Activated CD8-positive, alpha-beta memory T cell treated with anti-CD3 and anti-CD28 coated beads for 24 hours (primary cell): ENCODE measurements around the gene DEK.
A peak's percentile ranks its signal among the peaks of the same experiment; 100 is the strongest.
"Not testable (repeated sequence)": the region's sequence is repeated elsewhere in the genome, so short reads cannot be mapped to it uniquely, and the experiment has no call there.

Experiments
- DNase-seq: peaks from one replicate; pipeline ENCODE4 v3.0.0-alpha.2; 2020

The DEK gene, protein sequence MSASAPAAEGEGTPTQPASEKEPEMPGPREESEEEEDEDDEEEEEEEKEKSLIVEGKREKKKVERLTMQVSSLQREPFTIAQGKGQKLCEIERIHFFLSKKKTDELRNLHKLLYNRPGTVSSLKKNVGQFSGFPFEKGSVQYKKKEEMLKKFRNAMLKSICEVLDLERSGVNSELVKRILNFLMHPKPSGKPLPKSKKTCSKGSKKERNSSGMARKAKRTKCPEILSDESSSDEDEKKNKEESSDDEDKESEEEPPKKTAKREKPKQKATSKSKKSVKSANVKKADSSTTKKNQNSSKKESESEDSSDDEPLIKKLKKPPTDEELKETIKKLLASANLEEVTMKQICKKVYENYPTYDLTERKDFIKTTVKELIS

DNA sequence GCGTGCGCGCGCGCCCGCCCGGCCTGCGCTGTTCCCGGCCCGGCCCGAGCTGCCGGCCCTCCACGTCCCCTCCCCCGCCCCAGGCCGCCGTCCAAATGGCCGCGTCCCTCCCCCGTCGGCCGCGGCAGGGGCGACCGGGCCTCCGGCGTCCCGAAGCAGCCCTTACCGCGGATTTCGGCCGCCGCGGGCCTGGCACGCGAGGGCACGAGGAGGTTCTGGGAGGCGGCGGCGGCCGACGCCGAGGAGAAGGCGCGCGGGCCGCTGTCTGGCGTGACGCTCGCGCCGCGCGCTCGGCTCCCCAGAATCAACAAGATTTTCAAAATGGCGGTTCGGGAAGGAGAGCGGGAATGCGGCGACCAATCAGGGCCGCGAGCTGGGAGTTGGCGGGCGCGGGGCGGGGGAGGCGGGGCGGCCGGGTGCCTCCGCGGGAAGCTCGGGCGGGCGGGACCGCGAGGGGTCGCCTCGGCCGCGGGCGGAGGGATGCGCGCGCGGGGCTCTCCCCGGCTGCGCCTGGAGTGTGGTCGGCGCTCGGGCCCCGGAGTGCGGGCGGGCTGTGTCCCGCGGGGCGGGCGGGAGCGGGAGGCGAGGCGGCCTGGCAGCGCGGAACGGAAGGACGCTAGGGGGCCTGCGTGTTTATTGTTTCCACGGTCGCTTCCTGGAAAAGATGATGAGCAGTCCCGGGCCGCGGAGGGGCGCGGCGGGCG lies at the start of gene DEK:
DEK (minus strand) TSS at position 312 of the 704 bp plus-strand sequence. CDS start 543 bp downstream, outside the sequence.
- DNase-seq = peak; percentile 93

DNA sequence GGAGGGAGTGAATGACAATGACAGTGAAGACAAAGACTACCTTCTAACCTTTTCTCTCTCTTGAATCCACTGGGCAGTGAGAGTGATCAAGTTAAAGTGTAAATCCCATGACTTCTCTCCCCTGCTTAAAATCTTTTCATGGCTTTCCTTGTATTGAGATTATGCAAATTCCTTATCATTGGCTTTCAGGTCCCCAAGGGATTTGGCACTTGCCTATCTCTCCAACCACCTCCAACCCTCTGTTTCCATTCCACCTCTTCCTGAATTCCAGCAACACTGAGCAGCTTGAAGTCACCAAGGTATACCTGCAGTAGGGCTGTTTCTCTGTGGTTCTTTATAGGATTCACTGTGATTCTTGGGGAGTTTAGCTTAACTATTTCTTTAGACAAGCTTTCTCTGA lies 48.0 kb upstream of the DEK start:
- no peak for DNase-seq

DNA sequence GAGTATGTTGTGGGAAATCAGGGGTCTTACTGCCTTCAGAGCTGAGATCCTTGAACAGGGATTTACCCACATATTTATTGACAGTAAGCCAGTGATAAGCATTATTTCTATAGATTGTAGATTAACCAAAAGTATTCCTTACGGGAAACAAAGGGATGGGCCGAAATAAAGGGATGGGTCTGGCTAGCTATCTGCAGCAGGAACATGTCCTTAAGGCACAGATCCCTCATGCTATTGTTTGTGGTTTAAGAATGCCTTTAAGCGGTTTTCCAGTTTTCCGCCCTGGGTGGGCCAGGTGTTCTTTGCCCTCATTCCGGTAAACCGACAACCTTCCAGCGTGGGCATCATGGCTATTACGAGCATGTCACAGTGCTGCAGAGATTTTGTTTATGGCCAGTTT lies 45.7 kb upstream of the DEK start:
- DNase-seq = not testable (repeated sequence)

DNA sequence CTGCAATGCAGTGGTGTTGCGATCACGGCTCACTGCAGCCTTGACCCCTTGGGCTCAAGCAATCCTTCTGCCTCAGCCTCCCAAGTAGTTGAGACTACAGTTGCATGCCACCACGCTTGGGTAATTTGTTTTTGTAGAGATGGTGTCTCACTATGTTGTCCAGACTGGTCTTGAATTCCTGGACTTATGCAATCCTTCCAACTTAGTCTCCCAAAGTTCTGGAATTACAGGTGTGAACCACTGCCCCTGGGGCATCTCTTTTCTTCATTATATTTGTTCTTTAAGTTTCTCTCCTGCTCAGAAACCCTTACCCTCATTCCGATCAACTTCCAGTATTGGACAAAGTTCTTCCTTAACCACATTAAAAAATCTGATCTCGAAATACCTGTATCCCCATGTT lies 44.7 kb upstream of the DEK start:
- no peak for DNase-seq

DNA sequence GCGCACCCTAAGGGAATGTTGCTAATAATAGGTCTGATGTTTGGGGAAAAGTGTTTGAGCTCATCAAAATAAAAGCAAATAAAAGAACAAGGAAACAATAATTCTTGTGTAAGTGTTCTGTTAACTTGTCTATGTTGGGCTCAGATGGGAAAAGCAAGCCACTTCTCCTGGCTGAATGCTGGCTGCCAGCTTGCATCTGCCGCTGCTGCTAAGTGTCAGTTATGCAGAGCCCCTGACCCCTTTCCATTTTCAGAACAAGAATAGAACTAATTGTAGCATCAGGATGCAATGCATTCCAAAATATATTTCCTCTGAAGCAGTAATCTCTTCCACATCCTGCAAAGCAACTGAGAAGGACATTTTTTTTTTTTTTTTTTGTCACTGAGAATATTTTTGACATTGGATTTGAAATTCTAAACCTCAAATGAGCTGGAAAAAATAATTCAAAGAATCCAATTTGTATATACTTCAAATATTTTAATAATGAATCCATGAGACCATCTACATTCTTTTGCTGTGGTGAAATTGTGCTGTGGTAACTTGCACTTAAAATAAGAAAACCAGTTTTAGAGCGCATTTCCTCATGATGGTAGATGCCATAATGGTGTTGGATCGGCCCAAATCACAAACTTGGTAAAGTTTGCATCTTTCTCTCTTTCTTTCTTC lies 43.9 kb upstream of the DEK start:
- DNase-seq = no peak

DNA sequence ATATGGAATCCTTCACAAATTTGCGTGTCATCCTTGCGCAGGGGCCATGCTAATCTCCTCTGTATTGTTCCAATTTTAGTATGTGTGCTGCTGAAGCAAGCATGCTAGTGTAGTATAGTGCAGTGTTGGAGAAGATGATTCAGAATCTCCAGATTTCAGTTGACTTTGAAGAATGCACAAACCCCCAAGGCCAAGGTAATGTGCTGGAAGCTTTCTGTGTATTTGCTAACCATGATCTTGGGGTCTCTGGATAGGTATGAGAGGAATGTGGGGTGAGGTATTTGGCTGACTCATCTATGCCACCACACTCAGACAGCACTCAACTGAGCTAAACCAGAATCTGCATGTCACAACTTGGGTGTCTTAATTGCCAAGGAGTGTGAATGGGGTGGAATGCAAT lies 42.6 kb upstream of the DEK start:
- no peak for DNase-seq

DNA sequence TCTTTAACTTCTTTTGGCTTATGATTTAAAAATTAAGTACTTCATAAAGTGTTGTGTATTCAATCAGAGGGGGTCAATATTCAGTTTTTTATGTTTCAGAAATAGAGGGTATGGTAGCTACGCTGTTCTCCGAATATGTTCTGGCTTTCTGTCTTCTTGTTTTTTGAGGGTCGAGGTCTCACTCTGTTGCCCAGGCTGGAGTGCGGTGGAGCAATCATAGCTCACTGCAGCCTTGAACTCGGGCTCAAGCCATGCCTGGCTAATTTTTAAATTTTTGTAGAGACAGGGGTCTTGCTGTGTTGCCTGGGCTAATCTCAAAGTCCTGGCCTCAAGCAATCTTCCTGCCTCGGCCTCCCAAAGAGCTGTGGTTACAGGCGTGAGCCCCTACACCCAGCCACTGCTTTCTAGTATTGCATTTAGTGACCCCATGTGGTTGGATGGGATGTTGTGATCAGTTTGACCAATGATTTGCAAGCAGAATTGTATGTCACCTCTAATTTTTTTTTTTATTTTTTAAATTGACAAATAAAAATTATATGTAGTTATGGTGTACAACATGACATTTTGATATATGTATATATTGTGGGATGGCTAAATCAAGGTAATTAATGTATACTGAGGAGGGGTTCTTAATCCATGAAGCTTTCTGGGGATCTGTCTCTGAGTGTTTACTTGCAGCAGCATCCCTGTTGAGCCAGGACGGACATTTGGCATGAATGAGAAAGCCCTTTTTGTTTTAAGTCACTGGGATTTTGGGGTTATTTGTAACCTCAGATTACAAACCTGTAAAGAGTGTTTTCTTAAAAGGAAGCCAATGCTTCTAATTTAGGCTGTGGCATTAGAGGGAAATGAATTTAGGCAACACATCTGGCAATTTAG lies 38.5 kb upstream of the DEK start:
- no peak for DNase-seq

DNA sequence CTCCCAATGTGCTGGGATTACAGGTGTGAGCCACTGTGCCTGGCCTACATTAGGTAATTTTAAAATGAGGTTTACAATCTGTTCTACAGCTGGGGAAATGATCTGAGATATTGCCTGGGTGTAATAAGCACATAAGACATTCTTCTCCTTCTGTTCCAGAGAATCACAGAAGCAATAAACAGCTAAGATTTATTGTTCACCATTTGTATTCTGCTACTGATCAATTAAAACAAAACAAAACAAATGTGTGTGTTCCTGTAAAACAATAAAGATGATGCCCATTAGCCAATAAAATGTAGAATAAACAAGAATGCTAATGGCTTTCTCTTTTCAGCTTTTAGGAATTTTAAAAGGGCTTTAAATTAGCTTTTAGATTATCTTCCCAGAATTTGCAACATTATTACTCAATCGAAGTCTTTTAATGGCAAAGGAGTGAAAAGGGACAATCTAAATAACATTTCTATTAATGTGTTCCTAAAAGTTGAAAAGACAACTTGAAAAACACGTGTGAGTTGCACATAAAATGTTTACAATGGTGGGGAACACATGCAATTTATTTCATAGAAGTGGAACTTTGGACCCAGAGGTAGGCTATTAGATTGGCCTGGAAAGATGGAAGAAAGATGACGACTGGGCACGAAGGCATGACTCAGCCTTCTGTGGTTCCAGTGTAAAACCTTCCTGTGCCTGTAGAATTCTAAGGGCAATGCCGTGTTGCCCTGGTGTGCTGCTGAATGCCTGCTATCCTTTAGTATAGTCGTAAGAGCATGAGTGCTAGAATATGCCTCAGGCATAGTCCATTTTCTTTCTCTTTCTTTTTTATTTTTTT lies 29.0 kb upstream of the DEK start:
- DNase-seq = no peak

DNA sequence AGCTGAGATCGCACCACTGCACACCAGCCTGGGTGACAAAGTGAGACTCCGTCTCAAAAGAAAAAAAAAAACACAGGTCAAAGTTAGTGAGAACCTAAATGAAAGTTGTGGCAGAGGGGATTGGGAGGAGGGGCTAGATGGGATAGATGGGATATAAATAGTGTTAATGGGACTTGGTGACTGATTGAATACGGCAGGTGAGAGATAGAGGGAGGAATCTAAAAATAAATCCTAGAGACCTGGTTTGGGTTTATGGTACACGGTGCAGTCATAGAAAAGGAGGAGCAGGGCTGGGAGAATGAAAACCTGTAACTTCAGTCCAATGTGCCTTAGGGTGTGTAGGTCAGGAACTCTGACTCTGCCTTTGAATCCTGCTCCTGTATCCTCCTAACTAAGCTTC lies 25.0 kb upstream of the DEK start:
- DNase-seq = no peak

DNA sequence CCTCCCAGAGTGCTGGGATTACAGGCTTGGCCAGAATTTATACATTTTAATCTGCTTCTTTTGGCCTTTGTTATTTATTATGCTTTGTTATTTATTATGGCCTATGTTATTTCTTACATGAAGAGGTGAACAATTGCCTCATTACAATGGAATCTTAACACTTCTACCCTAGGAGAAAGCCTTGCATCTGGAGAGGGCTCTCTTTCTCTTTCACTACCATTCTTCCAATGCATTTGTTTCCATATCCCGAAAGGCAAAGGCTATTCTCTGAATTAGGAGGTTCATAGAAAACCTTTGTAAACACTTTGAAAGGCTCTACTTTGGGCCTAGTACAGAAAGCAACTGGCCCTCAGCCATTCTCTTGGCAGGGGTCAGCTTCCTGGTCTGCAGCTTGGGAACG lies 19.9 kb upstream of the DEK start:
- DNase-seq = no peak

DNA sequence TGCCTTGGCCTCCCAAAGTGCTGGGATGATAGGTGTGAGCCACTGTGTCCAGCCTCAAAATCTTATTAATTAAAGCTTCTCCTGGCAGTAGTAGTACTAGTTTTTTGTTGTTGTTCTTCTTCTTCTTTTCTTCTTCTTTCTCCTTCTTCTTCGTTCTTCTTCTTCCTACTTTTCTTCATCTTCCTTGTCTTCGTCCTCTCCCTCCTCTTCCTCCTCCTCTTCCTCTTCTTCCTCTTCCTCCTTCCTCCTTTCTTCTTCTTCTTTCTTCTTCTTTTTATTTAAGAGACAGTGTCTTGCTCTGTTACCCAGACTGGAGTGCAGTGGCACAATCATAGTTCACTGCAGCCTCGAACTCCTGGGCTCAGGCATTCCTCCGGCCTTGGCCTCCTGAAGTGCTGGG lies 17.2 kb upstream of the DEK start:
- DNase-seq = no peak

DNA sequence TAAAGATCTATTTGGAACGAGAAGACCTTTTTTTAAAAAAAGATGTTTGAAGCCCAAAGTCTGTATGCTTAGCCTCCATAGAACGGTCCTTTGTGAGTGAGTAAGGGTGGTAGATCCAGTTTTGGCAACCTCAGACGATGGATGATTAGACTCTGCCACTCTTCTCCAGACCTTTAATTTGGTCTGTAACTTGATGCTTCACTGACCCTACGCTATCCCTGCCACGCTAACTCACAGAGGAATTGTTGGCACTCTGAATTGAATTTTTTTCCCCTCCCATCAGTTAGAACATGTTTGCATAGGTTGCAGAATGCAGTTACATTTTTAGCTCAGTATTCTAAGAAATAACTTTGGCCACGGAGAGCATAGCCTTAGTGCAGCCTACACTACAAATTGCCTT lies 15.8 kb upstream of the DEK start:
- DNase-seq = no peak

DNA sequence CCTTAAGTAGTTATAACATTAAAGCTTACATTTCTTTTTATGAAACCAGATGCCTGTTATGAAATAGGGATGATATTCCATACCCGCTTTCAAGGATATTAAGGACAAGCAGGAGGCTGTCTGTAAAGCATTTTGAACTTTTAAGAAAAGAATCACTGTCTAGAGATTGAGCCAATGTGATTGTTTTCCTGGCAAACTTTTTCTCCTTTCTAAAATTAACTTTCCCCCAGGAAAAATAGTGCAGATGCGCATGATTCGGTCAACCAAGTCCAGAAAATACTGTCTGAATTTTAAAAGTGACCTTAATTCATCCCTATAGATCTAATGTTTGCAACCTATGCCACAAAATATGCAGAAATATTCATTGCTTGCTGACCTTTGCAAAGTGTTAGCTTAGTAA lies 15.1 kb upstream of the DEK start:
- no peak for DNase-seq

DNA sequence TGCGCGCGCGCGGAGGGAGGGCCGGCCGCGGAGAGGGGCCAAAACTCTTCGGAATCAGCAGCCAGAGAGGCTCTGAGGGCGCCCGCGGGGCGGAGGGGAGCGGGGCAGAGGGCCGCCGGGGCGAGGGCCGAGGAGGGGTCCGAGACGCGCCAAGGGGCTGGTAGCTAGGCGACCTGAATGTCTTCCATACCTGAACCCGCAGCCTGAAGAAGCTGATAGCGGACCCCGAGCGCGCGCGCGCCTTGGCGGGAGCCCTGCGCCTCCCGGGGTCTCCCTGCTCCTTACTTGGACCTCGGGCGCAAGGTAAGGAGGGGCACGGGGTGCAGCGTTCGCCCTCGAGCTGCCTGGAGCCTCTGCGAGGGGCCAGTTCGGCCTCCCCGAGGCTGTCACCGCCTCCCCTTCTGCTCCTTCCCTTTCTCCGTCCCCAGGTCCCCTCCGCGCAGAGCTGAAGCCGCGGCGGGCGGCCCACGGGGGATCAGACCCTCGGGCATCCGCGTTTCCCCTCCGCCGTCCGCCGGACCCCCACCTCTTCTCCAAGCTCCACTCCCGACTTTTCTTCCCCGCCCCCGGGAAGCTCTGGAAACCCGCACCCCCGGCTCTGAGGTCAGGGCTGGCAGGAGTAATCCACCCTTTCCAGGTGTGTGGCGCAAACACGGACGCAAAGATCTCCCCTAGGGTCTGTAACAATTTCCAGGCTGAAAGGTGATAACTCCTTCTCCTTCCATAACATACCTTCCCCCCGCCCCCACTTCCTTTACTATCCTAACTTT lies 13.1 kb upstream of the DEK start:
- DNase-seq = no peak

DNA sequence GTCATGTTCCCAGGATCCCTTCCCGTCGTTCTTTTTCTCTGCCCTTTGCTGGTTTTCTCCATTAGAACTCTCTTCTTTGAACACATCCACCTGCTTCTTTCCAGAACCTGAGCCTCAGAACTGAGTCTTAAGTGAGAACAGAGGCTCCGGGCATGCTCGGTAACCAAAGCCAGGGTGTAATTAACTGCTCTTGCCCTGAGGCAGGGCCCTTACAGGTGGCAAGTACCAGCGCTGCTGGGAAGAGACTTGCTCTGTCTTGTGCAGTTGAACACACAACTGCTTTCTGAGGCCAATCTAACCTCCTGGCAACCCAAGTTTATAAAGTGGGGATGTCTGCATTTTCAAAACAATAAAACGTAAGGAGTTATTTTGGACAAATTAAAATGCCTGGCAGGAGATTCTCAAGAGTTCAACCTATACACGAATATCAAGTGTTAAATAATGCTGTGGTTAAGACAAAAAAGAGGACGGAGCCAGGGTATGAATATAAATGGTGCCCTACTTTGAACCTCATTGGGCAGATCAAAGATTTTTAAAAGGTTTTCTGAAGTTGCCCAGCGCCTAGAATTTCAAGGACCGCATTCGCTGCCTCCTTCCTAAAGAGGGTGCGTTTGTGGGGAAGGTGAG lies 12.4 kb upstream of the DEK start:
- no peak for DNase-seq

DNA sequence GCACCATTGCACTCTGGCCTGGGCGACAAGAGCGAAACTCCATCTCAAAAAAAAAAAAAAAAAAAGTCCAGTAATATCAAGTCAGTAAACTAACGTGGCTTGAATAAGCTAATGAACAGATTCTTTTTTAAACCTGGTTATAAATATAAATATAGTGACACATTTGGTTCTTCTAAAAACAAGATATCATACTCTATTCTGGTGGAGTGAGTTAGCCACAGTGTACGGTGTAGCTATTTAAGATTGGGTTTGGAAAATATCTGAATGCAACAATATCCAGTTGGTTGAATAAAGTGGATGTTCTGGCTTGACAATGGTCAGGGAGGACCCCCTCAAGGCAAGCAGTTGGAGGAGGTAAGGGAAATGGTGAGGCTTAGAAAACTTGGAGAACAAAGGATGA lies 5.9 kb upstream of the DEK start:
- no peak for DNase-seq

DNA sequence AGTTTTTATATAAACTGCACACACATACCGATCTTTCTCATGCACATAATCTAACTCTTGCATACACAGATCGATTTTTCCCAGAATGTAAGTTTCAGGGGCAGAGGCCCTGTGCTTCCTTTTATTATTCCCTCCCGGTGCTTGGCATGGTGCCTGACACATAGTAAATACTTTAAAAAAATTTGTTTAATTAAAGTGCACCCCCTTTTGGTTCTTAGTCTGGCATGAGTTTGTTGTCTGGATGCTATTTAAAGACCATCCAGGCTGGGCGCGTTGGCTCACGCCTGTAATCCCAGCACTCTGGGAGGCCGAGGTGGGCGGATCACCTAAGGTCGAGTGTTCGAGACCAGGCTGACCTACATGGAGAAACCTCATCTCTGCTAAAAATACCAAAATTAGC lies 5.4 kb upstream of the DEK start:
- no peak for DNase-seq

DNA sequence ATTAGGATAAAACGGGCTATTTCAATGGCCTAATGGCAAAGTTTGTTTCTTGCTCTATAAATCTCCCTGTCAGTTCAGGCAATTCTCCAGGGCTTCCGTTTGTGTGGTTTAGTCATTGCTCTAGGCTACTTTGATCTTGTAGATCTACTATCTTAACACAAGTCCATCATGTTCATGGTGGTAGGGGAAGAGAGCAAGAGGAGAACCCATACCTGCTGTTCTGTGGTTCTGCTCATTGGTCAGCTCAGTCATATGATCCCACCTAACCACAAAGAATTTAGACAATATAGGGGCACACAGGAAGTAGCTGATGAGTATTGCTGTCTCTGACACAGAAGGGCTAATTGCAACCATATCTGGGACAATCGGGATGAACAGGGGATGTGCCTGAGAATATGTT lies 4.9 kb upstream of the DEK start:
- no peak for DNase-seq

DNA sequence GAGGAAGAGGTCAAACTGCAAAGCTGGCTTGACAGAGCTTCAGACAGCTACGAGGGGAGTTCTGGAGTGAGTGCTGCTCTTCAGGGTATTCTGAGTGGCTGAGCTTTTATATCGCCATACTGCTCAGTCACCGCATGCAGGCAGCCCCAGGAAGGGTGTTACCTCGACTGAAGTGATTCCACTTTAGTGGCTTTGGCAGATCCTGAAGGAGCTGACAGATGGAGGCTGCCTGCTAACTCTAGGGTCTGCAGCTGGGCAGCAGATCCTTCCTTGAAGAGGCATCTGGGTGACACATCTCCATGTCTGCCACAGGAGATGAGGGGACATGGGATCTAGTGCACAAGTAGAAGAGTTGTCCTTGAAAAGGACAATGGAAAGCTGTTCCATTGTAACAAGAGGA lies 3.7 kb upstream of the DEK start:
- no peak for DNase-seq

DNA sequence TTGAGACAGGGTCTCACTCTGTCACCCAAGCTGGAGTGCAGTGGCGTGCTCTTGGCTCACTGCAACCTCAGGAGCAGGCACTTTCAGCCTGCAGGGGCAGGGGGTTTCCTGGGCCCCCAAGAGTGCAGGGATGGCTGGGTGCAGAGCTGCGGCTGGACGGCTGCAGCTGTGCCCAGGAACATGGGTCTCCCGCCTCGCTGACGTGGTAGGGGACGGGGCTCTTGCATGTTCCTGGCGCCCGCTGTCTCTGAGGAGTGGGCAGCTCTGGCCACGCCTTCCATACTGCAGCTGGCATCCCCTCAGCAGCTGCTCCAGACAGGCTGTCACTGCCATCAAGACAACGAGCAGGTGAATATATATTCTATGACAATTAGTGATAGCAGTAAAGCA lies 2.2 kb upstream of the DEK start:
- no peak for DNase-seq
